Heart right ventricle (tissue), 16 donors: Measurements from ENCODE around the gene RPL29. TPM values are rescaled to one million over a fixed set of nuclear protein-coding genes. Genes with fewer than 3 reads are reported as not detected.
A peak's percentile ranks its signal among the peaks of the same experiment; 100 is the strongest.

Experiments used
- ATAC-seq, 8 donors: fragments of 200-7000 bp; cut with Tn5 transposase; one replicate each; pipeline ENCODE4 v1.9.1; 2020; ENCODE audit warnings: mild to moderate bottlenecking in 8 of 8, moderate library complexity in 8 of 8, moderate number of reproducible peaks in 1 of 8
- DNase-seq, 2 donors: peaks; one replicate each; pipeline ENCODE4 v3.0.0-alpha.2; 2020
- H3K27ac ChIP-seq, 10 donors: fragments of 200-600 bp; sonication (generic) in 2 of 10; one replicate each; pipeline versions ENCODE4 v1.5.0 to v1.8.0; 2020 to 2022; ENCODE audit warnings: mild to moderate bottlenecking in 3 of 10
- H3K27me3 ChIP-seq, 7 donors: fragments of 200-600 bp; one replicate each; pipeline ENCODE4 v1.8.0; 2021 to 2022; ENCODE audit warnings: mild to moderate bottlenecking in 2 of 7
- H3K36me3 ChIP-seq, 9 donors: fragments of 200-600 bp; sonication (generic) in 1 of 9; one replicate each; pipeline versions ENCODE4 v1.5.0 to v1.8.0; 2020 to 2022; ENCODE audit warnings: mild to moderate bottlenecking in 2 of 9
- H3K4me1 ChIP-seq, 9 donors: fragments of 200-600 bp; sonication (generic) in 1 of 9; one replicate each; pipeline versions ENCODE4 v1.5.0 to v1.8.0; 2020 to 2022; ENCODE audit warnings: mild to moderate bottlenecking in 4 of 9
- H3K4me3 ChIP-seq, 10 donors: fragments of 200-600 bp; sonication (generic) in 2 of 10; one replicate each; pipeline versions ENCODE4 v1.5.0 to v1.8.0; 2020 to 2022; ENCODE audit warnings: mild to moderate bottlenecking in 7 of 10, moderate library complexity in 2 of 10
- H3K9me3 ChIP-seq, 11 donors: fragments of 200-600 bp in 10 of 11; sonication (generic) in 2 of 11; one replicate each; pipeline versions ENCODE4 v1.5.0 to v1.8.0; 2013 to 2022; ENCODE audit warnings: mild to moderate bottlenecking in 2 of 11, control low read depth in 1 of 11, moderate library complexity in 1 of 11
- CTCF ChIP-seq, 9 donors: fragments of 200-600 bp; sonication (generic) in 2 of 9; IDR thresholded peaks; one replicate each; pipeline versions ENCODE4 v1.5.0 to v1.8.0; 2021 to 2022; ENCODE audit warnings: antibody characterized with exemption in 9 of 9, mild to moderate bottlenecking in 5 of 9, moderate library complexity in 1 of 9
- WGBS, 2 donors: extraction: QIAGEN DNeasy Blood & Tissue Kit; methylation state at CpG; one replicate each; pipeline ENCODE4 v1.1.7; 2013; ENCODE audit warnings: inconsistent platforms in 1 of 2; 5-methylcytosine and 5-hydroxymethylcytosine counted together
- intact Hi-C, 10 donors: fragments of 100-400 bp; cut with DNase I; formaldehyde crosslinking; loops; one replicate each; pipeline versions ENCODE4 v1.11.1 to v1.14.2; 2022
- polyA plus RNA-seq, 2 donors: library from polyadenylated mRNA; stranded (reverse); fragments of 200-250 nt; gene quantifications; one replicate each; pipeline ENCODE4 v1.2.3, GENCODE V29; 2013
- total RNA-seq, 10 donors: library from RNA; stranded (reverse); fragmentation: NEBNext Ultra II Directional in 3 of 10; extraction: Animal tissue kit (Norgen Biotek cat#: 25700) in 3 of 10; gene quantifications; one replicate each; pipeline versions ENCODE4 v1.2.1 to v1.2.4, GENCODE V29; 2021 to 2023
- donor health status: Arrhythmogenic right ventricular cardiomyopathy.
- donor health status: ischemic (EF 13 %, LVEDD 7.1; RV severe dilation, severe dysfunction).
- donor health status: healthy with polysubstance abuse.
- donor health status: DM: no; HTN: yes; CAD: no.
- donor health status: DM: no; HTN: no; CAD: no.
- donor health status: ischemic (EF 25% LVEDD 6.9; RV normal size, moderate dysfunction).
- donor health status: ischemic (EF 25% LVEDD 5.7; RV mildly dilated, moderate dysfunction).
- donor health status: healthy.
- donor health status: DM: yes; HTN: yes; CAD: no.
- donor health status: Ischemic cardiomyopathy.
- donor health status: ischemic (EF 35%, LVEDD 5.7; RV mildly dilated, moderate dysfunction).
- donor health status: nonischemic (EF 11% LVEDD 7.7; RV severe dilation, severe dysfunction).
- donor health status: DM: yes; HTN: yes; CAD: no.
- donor health status: PGD.
- donor health status: ischemic (EF 29% LVEDD 5.4; RV normal size, mild dysfunction).
- donor health status: nonischemic (EF 23%, LVEDD 6.1; RV moderate dilation, normal function).

The RPL29 gene
- total and polyA plus RNA-seq, 12 donors, result 505 to 1,915 (median 643) TPM

GRCh38 chr3:51986010-51986947 is 9.4 kb downstream of the RPL29 start:
- peaks cover 9 to 50% (median 33%) of the 10 kb centered on the region in 9 donors for H3K4me1 ChIP-seq
- 84 to 90% methylated on average over 12 of the region's 12 CpGs for WGBS, 2 donors

GRCh38 chr3:51985063-51985462 is 10.6 kb downstream of the RPL29 start:
- 86 to 93% methylated on average over 6 of the region's 6 CpGs for WGBS, 2 donors
- DNase-seq (no peak), ATAC-seq (no peak)
- Histone ChIP-seq H3K36me3 (peaks cover 0 to 4% (median 0%) of the 10 kb centered on the region in 9 donors), H3K4me1 (peaks cover 9 to 49% (median 37%) of the 10 kb centered on the region in 9 donors), H3K27me3 (no peaks in the 10 kb centered on the region), H3K9me3 (no peaks in the 10 kb centered on the region), H3K4me3 (no peak overlapping the region), H3K27ac (no peak overlapping the region)
- no peak for TF ChIP-seq CTCF (IDR thresholded peaks at IDR 0.05)
- intact Hi-C loops, result no loop called here

More at GRCh38 chr3:51986010-51986947, 9.4 kb downstream of the RPL29 start:
- Histone ChIP-seq H3K36me3 (peaks cover 0 to 3% (median 0%) of the 10 kb centered on the region in 9 donors), H3K27ac (no peak overlapping the region), H3K9me3 (no peaks in the 10 kb centered on the region), H3K4me3 (no peak overlapping the region), H3K27me3 (no peaks in the 10 kb centered on the region)
- ATAC-seq (no peak), DNase-seq (no peak)
- intact Hi-C loops, result no loop called here
- no peak for TF ChIP-seq CTCF (IDR thresholded peaks at IDR 0.05)

- peak overlapping the region in 2 of 10 donors; percentile 61 to 69 for H3K4me3 ChIP-seq
- DNase-seq (no peak), ATAC-seq (no peak)
- peaks cover 0 to 4% (median 0%) of the 10 kb centered on the region in 9 donors for H3K36me3 ChIP-seq
- peak overlapping the region; percentile 76 to 98 (median 95) for H3K27ac ChIP-seq
- TF ChIP-seq CTCF (IDR thresholded peaks at IDR 0.05), result no peak
- H3K4me1 ChIP-seq, result peaks cover 9 to 41% (median 32%) of the 10 kb centered on the region in 9 donors
- H3K9me3 ChIP-seq, result no peaks in the 10 kb centered on the region
- H3K27me3 ChIP-seq, result no peaks in the 10 kb centered on the region
- intact Hi-C loops, result loop anchor here in 1 of 10 donors (5.0 kb wide), 1 partner anchor 42 kb away; the partner anchor contains the start of genes PARP3 and RRP9
These were observed 11.4 kb downstream of the RPL29 start for GRCh38 chr3:51984269-51984647.

- Histone ChIP-seq H3K36me3 (peaks cover 0 to 4% (median 0%) of the 10 kb centered on the region in 9 donors), H3K4me1 (peaks cover 9 to 36% (median 28%) of the 10 kb centered on the region in 9 donors), H3K9me3 (no peaks in the 10 kb centered on the region), H3K27me3 (no peaks in the 10 kb centered on the region), H3K27ac (peak overlapping the region; percentile 76 to 98 (median 95)), H3K4me3 (peak overlapping the region; percentile 39 to 80 (median 64))
- DNase-seq (no peak), ATAC-seq (peak in 3 of 8 donors; percentile 0 to 3 (median 2))
- intact Hi-C loops, result loop anchor here in 2 of 10 donors (2.0 to 5.0 kb wide), 2 partner anchors 41 kb away; partner anchors contain the start of genes PARP3 (in 2 of the 2) and RRP9 (in 1 of the 2)
- WGBS, 2 donors, result 72 to 73% methylated on average over 22 of the region's 22 CpGs
- TF ChIP-seq CTCF (IDR thresholded peaks at IDR 0.05), result no peak
These were observed 12.0 kb downstream of the RPL29 start for GRCh38 chr3:51983578-51984268.
